Right atrium auricular region (tissue), 2 donors: ENCODE results near the gene CNTFR. TPM values are rescaled to one million over a fixed set of nuclear protein-coding genes. Genes with fewer than 3 reads are reported as not detected.

Experiments
- DNase-seq: peaks from one replicate; pipeline ENCODE4 v3.0.0-alpha.2; 2019; ENCODE audit warnings: low spot score
- H3K27ac ChIP-seq, 2 donors: fragments of 200-600 bp; sonication (generic); 1 replicate in 1 of 2; 2 replicates in 1 of 2; pipeline ENCODE4 v1.5.1; 2016 to 2019
- H3K27me3 ChIP-seq, 2 donors: fragments of 200-600 bp; sonication (generic); one replicate each; pipeline versions ENCODE4 v1.5.1 to v1.6.0; 2017 to 2019
- H3K36me3 ChIP-seq: fragments of 200-600 bp; sonication (generic); one replicate; pipeline ENCODE4 v1.5.1; 2016
- H3K4me1 ChIP-seq, 2 donors: fragments of 200-600 bp; sonication (generic); one replicate each; pipeline versions ENCODE4 v1.5.1 to v1.6.0; 2017 to 2019
- H3K4me3 ChIP-seq, 2 donors: fragments of 200-600 bp; sonication (generic); 1 replicate in 1 of 2; 2 replicates in 1 of 2; pipeline ENCODE4 v1.5.1; 2017 to 2019; ENCODE audit warnings: mild to moderate bottlenecking in 1 of 2, moderate library complexity in 1 of 2
- H3K9me3 ChIP-seq, 2 donors: fragments of 200-600 bp; sonication (generic); one replicate each; pipeline ENCODE4 v1.5.1; 2019
- CTCF ChIP-seq, 2 donors: fragments of 200-600 bp; sonication (generic); IDR thresholded peaks; one replicate each; pipeline ENCODE4 v1.5.1; 2019; ENCODE audit warnings: antibody characterized with exemption in 2 of 2
- total RNA-seq, 2 donors: library from RNA; depleted of rRNA; stranded (reverse); fragments of >200 nt; gene quantifications; one replicate each; pipeline ENCODE4 v1.1.0, GENCODE V29; 2016

CNTFR gene
- total RNA-seq, 2 donors from 2014 or later: 6.6 to 23.3 TPM

- no peak for DNase-seq
- Histone ChIP-seq H3K27ac (no peak overlapping the region), H3K4me1 (peaks cover 0 to 30% of the 10 kb centered on the region in 2 donors), H3K36me3 (no peaks in the 10 kb centered on the region), H3K9me3 (no peaks in the 10 kb centered on the region), H3K4me3 (no peak overlapping the region), H3K27me3 (peaks cover 17 to 46% of the 10 kb centered on the region in 2 donors)
- no peak for TF ChIP-seq CTCF (IDR thresholded peaks at IDR 0.05)
Measured at GRCh38 chr9:34623374-34624235, 34.1 kb upstream of the CNTFR start.

- Histone ChIP-seq H3K27me3 (peaks cover 8 to 29% of the 10 kb centered on the region in 2 donors), H3K9me3 (no peaks in the 10 kb centered on the region), H3K36me3 (peaks cover 27% of the 10 kb centered on the region), H3K4me3 (peak within 1 kb of the TSS; percentile 85 to 86), H3K27ac (peak within 1 kb of the TSS; percentile 24 to 64), H3K4me1 (peaks cover 0 to 26% of the 10 kb centered on the region in 2 donors)
- peak in 1 of 2 donors; percentile 23 for TF ChIP-seq CTCF (IDR thresholded peaks at IDR 0.05)
- DNase-seq: peak; percentile 97
Measured at GRCh38 chr9:34620061-34620994, 30.8 kb upstream of the CNTFR start, which contains the start of gene DCTN3. Gene DCTN3, minus strand, starts transcription at chr9:34620495. Its CDS starts 31 bp downstream, at chr9:34620464.

- H3K9me3 ChIP-seq: no peaks in the 10 kb centered on the region
- no peak for DNase-seq
- no peak for TF ChIP-seq CTCF (IDR thresholded peaks at IDR 0.05)
- H3K36me3 ChIP-seq: peaks cover 37% of the 10 kb centered on the region
- no peak overlapping the region for H3K4me3 ChIP-seq
- H3K27me3 ChIP-seq: no peaks in the 10 kb centered on the region
- no peak overlapping the region for H3K27ac ChIP-seq
- peaks cover 0 to 35% of the 10 kb centered on the region in 2 donors for H3K4me1 ChIP-seq
Measured at GRCh38 chr9:34615132-34615531, 25.6 kb upstream of the CNTFR start.

GRCh38 chr9:34612788-34613390 lies 23.4 kb upstream of the CNTFR start:
- DNase-seq: peak; percentile 88

More at GRCh38 chr9:34612788-34613390, 23.4 kb upstream of the CNTFR start:
- peak overlapping the region; percentile 75 to 81 for H3K4me3 ChIP-seq
- H3K27me3 ChIP-seq: no peaks in the 10 kb centered on the region
- peak overlapping the region; percentile 92 for H3K27ac ChIP-seq
- H3K9me3 ChIP-seq: no peaks in the 10 kb centered on the region
- peak; percentile 61 to 91 for TF ChIP-seq CTCF (IDR thresholded peaks at IDR 0.05)
- H3K4me1 ChIP-seq: peaks cover 0 to 28% of the 10 kb centered on the region in 2 donors
- H3K36me3 ChIP-seq: peaks cover 35% of the 10 kb centered on the region
